Stimulated activated CD4-positive, alpha-beta T cell treated with anti-CD3 and anti-CD28 coated beads, TNF-alpha, amount 100 ng/mL, for 48 hours (primary cell): ENCODE data around the gene PTPRD.

Experiments
- DNase-seq, 3 donors: peaks; one replicate each; pipeline ENCODE4 v3.0.0-alpha.2; 2020; ENCODE audit warnings: low read depth in 3 of 3

Gene PTPRD

GRCh38 chr9:9612755-9613154, 1000.0 kb downstream of the PTPRD start:
- DNase-seq: no peak

- DNase-seq: no peak
Observed at GRCh38 chr9:9612270-9612669, 1000.5 kb downstream of the PTPRD start.

DNA sequence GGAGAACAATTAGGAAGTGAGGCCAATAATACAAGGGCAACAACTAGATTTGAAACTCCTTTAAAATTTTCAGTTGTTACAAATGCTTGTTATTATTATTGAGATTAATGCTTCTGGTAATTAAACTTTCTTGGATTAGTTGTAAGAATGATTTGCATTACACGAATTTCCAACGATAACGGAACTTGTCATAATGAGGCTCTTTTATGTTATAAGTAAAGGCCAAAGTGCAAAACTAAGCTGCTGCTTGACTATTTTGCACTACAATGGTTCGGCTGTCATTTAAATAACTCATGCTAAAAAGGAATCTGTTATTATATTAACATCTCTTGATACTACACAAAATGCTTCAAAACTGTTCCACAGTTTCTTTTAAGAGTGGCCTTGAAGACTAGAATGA, 1007.1 kb downstream of the PTPRD start:
- no peak for DNase-seq

GRCh38 chr9:9603345-9603744, 1009.5 kb downstream of the PTPRD start:
- no peak for DNase-seq

DNA sequence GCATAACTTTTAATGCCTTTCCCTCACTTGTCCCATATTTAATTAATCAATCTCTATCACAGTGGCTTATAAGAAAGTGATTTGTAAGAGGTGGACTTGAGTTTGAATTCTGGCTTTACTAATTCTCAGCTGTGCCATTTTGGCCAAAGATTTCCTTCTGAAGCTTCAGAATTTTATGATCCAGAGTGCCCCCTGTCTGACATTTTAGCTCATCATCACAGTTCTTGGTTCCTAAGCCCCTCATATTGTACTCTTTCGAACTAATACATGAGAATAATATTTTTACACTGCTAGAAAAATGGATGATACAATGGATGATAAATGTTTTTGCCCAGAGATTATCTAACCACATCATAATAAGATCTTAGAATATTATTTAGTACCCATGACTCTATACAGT, 1014.1 kb downstream of the PTPRD start:
- DNase-seq: no peak

DNA sequence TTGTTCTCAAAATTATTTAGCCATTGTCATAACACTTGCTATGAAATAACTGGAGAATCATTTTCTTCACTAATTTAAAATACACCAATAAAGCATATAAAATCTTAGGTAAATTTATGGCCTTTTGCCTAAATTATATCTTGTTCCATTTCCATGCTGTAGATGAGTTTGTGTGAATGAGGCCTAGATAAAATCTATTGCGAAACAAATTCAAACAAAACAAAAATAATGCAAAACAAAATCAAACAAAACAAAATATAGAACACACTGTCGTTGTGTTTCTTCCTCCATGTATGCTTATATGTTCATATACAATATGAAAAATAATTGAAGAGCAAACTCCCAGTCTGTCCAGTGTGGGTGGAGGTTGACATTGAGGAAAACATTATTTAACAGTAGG, 1020.7 kb downstream of the PTPRD start:
- no peak for DNase-seq

GRCh38 chr9:9585920-9586319, 1026.9 kb downstream of the PTPRD start:
- no peak for DNase-seq

GRCh38 chr9:9574080-9574479, 1038.7 kb downstream of the PTPRD start:
- DNase-seq: no peak

DNA sequence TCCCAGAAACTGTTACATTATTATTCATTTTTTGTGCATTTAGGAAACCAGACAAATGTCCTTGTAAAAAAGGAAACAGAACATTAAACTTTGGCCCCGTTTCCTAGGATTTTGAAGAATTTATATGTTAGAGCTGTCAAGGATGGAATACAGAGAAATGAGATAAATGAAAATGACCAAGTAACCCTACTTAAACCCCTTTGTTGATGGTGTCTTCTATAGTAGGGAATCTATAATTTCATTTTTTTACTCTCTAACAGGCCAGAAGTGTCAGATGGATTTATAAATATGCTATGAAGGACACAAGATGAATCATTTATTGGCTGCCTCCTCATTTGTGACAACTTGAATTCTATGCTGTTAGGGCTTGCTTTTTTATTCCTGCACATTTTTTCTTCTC, 1047.1 kb downstream of the PTPRD start:
- DNase-seq: no peak

DNA sequence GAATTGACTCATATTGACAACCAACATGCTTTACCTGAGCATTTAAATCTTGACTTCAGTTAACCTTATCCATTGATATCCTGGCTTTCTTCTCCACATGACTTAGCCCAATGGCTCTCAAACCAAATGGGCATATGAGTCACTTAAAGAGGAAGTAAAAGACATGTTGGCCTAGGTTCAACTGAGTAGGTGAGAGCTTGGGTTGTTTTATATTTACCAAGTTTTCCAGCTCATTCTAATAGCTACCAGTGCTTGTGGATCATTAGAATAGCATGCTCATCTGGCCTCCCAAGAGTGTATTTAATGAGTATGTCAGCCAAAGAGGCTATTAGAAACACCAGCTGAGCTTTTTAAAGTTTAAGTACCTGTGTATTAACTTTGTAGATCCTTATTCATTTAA, 1049.0 kb downstream of the PTPRD start:
- no peak for DNase-seq

DNA sequence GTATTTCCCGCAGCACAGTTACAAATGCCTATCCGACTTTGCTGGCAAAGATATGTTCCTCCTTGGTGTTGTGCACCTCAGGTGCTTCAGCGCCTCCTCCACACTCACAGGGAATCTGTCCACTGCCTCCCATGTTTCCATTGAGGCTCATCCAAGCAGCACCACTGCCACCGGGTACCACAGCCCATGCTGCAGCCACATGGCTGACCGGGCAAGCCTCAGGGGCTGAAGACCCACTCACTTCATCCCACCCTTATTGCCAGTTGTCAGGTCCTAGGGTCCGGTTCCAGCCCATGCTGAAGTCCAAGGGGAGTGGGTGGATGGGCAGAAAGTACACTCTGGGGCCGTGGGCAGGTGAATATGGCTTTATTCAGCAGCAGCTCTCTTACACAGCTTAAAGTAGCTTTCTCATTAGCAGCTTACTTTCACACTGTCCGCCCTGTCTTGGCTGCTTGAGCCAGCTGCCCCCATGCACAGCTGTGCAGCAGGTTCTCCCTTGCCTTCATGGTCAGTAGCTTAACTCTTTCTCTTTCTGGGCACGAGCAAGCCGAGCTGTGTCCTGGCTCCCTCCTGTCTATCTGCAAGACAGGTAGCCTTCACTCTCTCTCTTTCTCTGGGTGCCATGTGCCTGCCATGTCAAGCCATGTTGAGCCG, 1052.3 kb downstream of the PTPRD start:
- DNase-seq: no peak

GRCh38 chr9:9558907-9559306, 1053.9 kb downstream of the PTPRD start:
- no peak for DNase-seq

DNA sequence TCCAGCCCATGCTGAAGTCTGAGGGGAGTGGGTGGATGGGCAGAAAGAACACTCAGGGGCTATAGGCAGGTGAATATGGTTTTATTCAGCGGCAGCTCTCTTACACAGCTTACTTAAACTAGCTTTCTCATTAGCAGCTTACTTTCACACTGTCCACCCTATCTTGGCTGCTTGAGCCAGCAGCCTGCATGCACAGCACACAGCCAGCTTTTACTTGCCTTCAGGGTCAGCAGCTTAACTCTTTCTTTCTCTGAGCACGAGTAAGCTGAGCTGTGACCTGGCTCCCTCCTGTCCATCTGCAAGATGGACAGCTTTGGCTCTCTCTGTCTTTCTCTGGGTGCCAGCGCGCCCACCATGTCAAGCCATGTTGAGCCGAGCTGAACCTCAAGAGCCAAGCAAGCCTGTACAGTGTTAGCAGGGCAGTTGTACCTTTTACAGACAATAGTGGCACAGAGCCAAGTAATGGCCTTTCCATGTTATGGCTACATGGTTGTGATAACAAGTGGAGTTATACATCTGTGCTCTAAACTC, 1054.9 kb downstream of the PTPRD start:
- DNase-seq: no peak

DNA sequence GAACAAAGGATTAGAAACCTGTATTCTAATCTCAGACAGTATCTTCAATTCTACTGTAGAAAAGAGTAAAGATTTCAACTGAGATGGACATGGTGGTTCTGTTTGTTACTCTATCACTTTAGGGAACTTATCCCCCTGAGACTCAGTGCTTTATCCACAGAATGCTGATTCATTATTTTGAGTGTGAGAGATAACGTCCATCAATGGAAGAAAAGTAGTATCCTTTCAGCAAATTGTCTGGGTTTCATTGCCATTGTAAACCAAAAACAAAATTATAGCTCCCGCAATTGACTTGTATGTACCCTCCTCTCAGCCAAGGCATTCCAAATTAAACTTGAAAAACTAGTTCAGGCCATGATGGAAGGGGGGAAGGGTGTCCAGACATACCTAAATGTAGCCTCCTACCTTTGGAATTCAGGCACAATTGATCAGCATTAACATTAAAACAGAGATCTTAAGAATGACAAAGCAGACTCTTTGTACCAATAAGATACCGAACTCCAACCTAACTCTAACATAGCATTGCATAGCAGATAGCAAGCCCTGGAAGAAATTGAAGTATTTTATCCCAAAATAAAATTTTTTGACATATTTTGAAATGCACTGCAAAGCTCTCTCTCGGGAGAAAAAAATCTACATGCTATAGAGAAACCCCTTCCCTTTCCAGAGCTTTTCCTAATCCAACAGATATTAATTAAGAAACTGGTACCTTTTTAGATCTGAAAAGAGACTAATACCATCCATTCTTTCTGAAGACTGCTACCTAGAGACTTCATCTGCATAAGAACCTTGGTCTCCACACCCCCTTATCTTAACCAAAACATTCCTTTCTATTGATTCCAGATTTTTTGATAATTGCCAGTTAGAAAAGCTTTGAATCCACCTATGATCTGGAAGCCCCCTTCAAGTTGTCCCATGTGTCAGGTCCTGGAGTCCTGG, 1055.7 kb downstream of the PTPRD start:
- DNase-seq: no peak

- no peak for DNase-seq
Observed at GRCh38 chr9:9552665-9553064, 1060.1 kb downstream of the PTPRD start.

- no peak for DNase-seq
Observed at GRCh38 chr9:9538766-9539165, 1074.0 kb downstream of the PTPRD start.

GRCh38 chr9:9538356-9538755, 1074.4 kb downstream of the PTPRD start:
- no peak for DNase-seq

- no peak for DNase-seq
Observed at GRCh38 chr9:9536523-9536922, 1076.3 kb downstream of the PTPRD start.

GRCh38 chr9:9523476-9524139, 1089.2 kb downstream of the PTPRD start:
- no peak for DNase-seq

DNA sequence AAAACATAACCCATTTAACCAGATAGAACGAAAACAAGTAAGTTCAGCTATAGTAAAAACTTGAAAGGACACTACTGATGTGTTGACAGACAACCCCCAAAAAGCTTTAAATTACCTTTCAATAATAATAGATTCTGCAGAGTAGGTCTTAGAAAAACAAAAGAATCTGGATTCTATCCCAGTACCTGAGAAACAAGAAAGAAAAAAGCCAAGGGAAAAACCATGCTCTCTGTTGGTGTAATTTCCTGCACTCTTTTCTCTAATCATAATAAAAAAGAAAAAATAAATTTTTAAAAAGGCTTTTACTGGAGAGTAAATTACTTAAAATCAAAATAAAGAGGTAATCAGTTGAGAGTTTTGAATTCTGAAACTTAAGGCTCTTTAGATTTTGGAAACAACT, 1090.4 kb downstream of the PTPRD start:
- no peak for DNase-seq

- no peak for DNase-seq
Observed at GRCh38 chr9:9521033-9521779, 1091.6 kb downstream of the PTPRD start.

- DNase-seq: no peak
Observed at GRCh38 chr9:9504869-9505268, 1107.9 kb downstream of the PTPRD start.
